ENCODE results near the gene SPTBN4.

Gene SPTBN4

GRCh38 chr19:40600570-40601133 lies 133.9 kb downstream of the SPTBN4 start:
- no peak for DNase-seq (ENCODE audit: low read depth in 1 of 2, low spot score in 1 of 2)

- DNase-seq (ENCODE audit: low read depth in 1 of 2, low spot score in 1 of 2): no peak
Observed at GRCh38 chr19:40601134-40601974, 134.6 kb downstream of the SPTBN4 start, which contains the start of gene LTBP4. TSS of gene LTBP4 (plus strand) at chr19:40601369. CDS start at chr19:40601388, 19 bp downstream.

GRCh38 chr19:40603071-40603388 lies 136.2 kb downstream of the SPTBN4 start:
- no peak for DNase-seq (ENCODE audit: low read depth in 1 of 2, low spot score in 1 of 2)

GRCh38 chr19:40603389-40604170 lies 136.8 kb downstream of the SPTBN4 start:
- DNase-seq (ENCODE audit: low read depth in 1 of 2, low spot score in 1 of 2): peak; percentile 93

GRCh38 chr19:40604171-40604646 lies 137.4 kb downstream of the SPTBN4 start:
- DNase-seq (ENCODE audit: low read depth in 1 of 2, low spot score in 1 of 2): no peak

GRCh38 chr19:40604647-40605215 lies 137.9 kb downstream of the SPTBN4 start:
- DNase-seq (ENCODE audit: low read depth in 1 of 2, low spot score in 1 of 2): no peak

- peak; percentile 62 to 70 for DNase-seq (ENCODE audit: low read depth in 1 of 2, low spot score in 1 of 2)
Observed at GRCh38 chr19:40605216-40605971, 138.6 kb downstream of the SPTBN4 start.

- DNase-seq (ENCODE audit: low read depth in 1 of 2, low spot score in 1 of 2): no peak
Observed at GRCh38 chr19:40607311-40608239, 140.8 kb downstream of the SPTBN4 start.

GRCh38 chr19:40608240-40608621 lies 141.4 kb downstream of the SPTBN4 start:
- DNase-seq (ENCODE audit: low read depth in 1 of 2, low spot score in 1 of 2): no peak

- DNase-seq (ENCODE audit: low read depth in 1 of 2, low spot score in 1 of 2): no peak
Observed at GRCh38 chr19:40608957-40609356, 142.2 kb downstream of the SPTBN4 start.

GRCh38 chr19:40609561-40610395 lies 143.0 kb downstream of the SPTBN4 start:
- peak; percentile 79 to 87 for DNase-seq (ENCODE audit: low read depth in 1 of 2, low spot score in 1 of 2)

- peak in 1 of 2 donors; percentile 46 for DNase-seq (ENCODE audit: low read depth in 1 of 2, low spot score in 1 of 2)
Observed at GRCh38 chr19:40610396-40611064, 143.7 kb downstream of the SPTBN4 start.

GRCh38 chr19:40611096-40611495 lies 144.3 kb downstream of the SPTBN4 start:
- DNase-seq (ENCODE audit: low read depth in 1 of 2, low spot score in 1 of 2): no peak

GRCh38 chr19:40611900-40612698 lies 145.3 kb downstream of the SPTBN4 start:
- DNase-seq (ENCODE audit: low read depth in 1 of 2, low spot score in 1 of 2): no peak

GRCh38 chr19:40612831-40613689 lies 146.3 kb downstream of the SPTBN4 start:
- peak; percentile 49 to 74 for DNase-seq (ENCODE audit: low read depth in 1 of 2, low spot score in 1 of 2)

Measured in stimulated activated CD4-positive, alpha-beta T cell treated with anti-CD3 and anti-CD28 coated beads, Interleukin-15, amount 100 ng/mL, for 1 hour (primary cell).